GM12873 (cell line): ENCODE data around the gene RUNX1.

Source experiments
- TF ChIP-seq, protein P1 (sequence below): IDR thresholded peaks from 2 replicates; pipeline ENCODE4 v1.5.1; 2012; ENCODE audit warnings: low read depth, mild to moderate bottlenecking, moderate library complexity, low read length, control low read depth; ENCODE audit not compliant: insufficient read depth; ENCODE audit errors: missing control alignments

RUNX1 gene

GRCh38 chr21:35032474-35033263 is 16.4 kb downstream of the RUNX1 start:
- TF ChIP-seq, protein P1, sequence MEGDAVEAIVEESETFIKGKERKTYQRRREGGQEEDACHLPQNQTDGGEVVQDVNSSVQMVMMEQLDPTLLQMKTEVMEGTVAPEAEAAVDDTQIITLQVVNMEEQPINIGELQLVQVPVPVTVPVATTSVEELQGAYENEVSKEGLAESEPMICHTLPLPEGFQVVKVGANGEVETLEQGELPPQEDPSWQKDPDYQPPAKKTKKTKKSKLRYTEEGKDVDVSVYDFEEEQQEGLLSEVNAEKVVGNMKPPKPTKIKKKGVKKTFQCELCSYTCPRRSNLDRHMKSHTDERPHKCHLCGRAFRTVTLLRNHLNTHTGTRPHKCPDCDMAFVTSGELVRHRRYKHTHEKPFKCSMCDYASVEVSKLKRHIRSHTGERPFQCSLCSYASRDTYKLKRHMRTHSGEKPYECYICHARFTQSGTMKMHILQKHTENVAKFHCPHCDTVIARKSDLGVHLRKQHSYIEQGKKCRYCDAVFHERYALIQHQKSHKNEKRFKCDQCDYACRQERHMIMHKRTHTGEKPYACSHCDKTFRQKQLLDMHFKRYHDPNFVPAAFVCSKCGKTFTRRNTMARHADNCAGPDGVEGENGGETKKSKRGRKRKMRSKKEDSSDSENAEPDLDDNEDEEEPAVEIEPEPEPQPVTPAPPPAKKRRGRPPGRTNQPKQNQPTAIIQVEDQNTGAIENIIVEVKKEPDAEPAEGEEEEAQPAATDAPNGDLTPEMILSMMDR, result no peak

GRCh38 chr21:35028451-35028978 is 20.6 kb downstream of the RUNX1 start:
- TF ChIP-seq, protein P1, result no peak

GRCh38 chr21:35027563-35028450 is 21.3 kb downstream of the RUNX1 start:
- TF ChIP-seq, protein P1, result no peak

DNA sequence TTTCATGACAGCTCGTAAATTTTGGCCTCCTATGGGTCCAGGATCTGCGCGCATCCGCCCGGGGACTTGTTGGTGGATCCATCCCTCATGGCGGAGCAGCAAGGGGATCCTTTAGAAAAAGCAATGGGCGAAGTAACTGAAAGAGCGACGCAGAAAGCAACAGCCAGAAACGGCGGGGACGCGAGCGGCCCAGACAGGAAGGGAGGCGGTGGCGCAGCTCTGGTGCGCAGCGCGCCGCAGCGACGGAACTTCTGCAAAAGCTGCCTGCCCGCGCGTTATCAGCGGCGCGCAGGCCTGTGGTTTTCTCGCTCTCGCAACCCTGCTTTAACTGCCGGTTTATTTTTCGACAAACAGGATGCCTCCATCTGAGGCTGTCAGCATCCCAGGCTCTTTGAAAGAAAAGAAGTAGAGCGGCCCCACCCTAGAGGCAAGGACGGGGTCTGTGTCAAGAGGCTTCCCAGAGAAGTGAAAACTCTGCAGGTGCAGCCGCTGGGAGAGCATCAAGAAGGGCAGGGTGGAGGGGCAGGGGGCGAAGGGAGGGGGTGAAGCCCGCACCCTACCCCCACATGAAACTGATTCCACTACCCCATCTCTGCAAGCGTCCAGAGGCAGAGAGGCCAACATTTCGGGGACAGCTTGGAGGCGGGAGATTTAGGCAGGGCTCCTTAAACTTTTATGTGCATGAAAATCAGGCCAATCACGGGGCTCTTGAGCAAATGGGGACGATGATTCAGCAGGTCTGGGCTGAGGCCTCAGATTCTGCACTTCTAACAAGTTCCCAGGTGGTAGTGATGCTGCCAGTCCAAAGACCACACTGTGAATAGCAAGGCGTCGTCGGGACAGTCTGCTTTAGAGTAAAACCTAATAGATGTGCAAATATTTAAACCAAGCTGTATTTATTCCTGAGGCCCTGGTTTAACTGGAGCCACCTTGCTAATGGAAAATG is 22.2 kb downstream of the RUNX1 start:
- TF ChIP-seq, protein P1, result no peak

- TF ChIP-seq, protein P1, result no peak
Observed at GRCh38 chr21:35026153-35026500, 23.0 kb downstream of the RUNX1 start.

GRCh38 chr21:35025206-35026152 is 23.6 kb downstream of the RUNX1 start:
- TF ChIP-seq, protein P1, result no peak
